ENCODE measurements around the gene TRAPPC2B.
A peak's percentile ranks its signal among the peaks of the same experiment; 100 is the strongest.

TRAPPC2B gene

DNA sequence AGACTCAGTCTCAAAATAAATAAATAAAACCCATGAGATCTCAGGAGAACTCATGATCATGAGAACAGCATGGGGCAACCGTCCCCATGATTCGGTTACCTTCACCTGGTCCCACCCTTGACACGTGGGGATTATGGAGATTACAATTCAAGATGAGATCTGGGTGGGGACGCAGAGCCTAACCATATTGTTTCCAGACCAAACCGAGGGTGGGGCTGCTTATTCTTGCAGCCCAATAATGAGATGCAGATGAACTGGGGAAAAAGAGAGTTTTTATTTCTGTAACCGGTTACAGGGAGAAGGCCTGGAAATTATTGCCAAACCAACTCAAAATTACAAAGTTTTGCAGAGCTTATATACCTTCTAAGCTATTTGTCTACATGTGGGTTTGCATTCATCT, 12.8 kb downstream of the TRAPPC2B start:
- no peak for DNase-seq

DNA sequence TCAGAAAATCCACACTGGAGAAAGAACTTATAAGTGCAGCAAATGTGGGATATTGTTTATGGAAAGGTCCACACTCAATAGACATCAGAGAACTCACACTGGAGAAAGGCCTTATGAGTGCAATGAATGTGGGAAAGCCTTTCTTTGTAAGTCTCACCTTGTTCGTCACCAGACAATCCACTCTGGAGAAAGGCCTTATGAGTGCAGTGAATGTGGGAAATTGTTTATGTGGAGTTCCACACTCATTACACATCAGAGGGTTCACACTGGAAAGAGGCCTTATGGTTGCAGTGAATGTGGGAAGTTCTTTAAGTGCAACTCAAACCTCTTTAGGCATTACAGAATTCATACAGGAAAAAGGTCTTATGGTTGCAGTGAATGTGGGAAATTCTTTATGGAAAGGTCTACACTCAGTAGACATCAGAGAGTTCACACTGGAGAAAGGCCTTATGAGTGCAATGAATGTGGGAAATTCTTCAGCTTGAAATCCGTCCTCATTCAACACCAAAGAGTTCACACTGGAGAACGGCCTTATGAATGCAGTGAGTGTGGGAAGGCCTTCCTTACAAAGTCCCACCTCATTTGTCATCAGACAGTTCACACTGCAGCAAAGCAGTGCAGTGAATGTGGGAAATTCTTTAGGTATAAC, 14.3 kb downstream of the TRAPPC2B start:
- DNase-seq, result no peak

DNA sequence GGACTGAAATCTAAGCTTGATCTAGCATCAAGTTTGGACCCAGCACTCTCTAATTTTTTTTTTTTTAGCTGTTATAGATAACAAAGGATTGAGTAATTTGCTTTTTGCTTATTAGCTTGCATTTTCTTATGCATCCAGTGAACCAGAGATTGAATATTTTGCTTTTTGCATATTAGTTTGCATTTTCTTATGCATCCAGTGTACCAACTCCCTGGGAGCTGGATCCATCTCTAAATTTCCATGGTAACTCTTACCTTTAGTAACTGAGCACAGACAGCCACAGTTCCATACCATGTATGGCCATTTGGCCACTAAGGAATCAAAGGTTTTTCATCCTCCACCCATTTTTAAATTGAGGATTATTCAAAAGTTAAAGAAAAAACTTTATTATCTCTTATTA, 17.6 kb downstream of the TRAPPC2B start:
- no peak for DNase-seq

DNA sequence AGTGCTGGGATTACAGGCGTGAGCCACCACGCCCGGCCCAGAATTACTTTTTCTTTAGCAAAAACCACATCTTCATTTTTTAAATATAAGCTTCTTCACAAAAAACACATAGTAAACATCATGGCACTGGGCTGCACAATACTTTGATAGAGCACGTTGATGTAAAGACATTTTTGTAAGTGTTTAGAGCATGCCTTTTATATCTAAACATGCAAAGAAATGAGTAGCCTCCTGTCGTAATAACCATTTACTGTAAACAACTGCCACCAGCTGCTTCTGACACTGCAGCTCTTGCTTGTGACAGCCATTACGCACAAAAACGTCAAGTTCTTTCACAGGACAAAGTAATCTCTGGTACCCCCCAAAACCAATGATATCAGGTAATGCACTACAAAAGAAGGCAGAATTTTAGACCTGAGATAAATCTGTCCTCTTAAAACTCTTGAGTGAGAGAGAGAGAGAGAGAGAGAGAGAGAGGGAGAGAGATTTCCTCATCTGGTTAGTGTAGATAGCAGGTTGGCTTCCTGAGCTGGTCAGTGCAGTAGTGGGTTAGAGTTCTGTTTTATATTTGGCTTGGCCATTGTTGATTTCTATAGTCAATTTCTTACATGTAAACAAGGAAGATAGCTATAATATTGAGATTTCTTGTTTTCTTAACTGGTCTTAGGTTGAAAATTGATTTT, 19.6 kb downstream of the TRAPPC2B start:
- DNase-seq, result no peak

DNA sequence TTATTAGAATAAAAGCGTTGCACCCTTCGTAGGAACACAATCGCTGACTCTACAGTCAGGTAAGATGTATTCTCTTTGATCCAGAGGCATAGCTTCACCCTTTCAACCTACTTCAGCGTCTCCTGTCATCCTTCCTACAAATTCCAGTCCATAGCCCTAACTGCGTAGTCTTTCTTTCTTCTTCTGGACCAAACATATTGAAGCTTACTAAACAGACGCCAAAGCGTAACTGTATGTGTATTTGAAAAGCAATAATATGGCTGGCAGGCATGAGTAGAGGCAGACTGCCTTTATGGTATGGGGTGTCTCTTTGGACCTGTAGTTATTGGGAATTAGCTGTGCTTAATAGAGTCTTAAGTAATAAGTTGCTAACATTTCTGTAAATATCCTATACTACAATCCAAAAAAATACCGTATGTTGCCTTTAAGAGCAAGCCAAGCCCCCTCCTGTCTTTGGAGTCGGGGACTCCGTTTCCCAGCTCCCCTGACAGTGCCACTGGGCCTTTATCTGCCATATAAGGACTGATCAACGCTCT, 25.9 kb downstream of the TRAPPC2B start:
- DNase-seq, result no peak

DNA sequence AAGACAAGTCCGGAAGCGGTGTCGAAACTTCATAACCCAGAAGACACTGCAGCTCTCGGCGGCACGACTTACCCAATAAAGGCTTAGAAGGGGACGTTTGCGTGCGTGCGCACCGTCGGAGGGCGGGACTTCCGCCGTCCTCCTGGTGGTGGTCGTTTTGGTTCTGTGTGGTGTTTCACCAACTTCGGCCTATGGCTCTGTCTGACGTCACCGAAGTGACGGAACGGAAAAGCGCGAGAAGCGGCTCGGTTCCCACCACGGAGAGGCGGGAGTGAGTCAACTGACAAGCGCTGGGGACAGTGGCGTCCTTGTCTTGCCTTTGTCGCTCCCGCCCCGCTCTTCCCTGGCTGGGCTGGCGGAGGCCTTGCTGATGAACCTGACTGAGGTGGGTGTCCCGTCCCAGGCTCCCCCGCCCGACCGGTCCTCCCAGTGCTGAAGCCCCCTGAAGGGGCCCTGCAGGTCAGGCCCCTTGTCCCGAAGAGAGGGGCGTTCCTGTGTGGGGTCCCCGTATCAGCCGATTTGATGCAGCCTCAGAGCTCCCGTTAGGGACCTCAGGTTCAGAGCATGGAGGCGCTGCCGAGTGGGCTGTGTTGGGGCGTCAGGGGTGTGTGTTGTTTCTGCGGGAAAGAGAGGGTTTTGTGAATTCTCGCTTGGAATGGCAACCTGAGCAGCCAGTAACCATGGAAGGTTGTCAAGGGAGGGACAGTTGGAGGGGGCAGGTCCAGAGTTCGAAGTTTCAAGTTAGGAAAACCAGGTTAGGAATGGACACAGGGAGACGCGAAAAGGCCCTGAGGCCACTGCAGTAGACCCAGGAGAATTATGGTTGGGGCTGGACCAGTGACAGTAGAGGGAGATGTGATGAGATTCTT, 26.6 kb downstream of the TRAPPC2B start, which contains the start of gene ZNF548:
Gene ZNF548, plus strand, starts transcription at position 125 of the 869 bp plus-strand sequence. Its CDS starts 246 bp downstream, at position 371.
- peak; percentile 92 for DNase-seq

DNA sequence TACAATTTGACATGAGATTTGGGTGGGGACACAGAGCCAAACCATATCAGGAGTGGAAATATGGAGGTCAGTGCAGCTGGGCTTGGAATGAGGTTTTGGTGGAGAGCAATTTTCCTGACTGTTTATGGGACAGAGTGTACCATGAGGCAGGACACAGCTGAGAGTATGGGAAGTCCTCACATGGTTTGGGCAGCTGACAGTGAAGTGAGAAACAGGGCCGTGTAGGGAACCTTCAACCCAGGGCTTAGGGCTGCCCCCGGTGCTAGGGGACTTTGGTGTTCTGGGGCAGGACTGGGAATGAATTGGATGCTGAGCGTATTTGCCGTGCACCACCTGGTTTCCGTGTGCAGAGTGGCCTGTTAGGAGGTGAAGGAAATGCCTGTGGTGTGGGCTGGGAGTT, 32.4 kb downstream of the TRAPPC2B start:
- no peak for DNase-seq

DNA sequence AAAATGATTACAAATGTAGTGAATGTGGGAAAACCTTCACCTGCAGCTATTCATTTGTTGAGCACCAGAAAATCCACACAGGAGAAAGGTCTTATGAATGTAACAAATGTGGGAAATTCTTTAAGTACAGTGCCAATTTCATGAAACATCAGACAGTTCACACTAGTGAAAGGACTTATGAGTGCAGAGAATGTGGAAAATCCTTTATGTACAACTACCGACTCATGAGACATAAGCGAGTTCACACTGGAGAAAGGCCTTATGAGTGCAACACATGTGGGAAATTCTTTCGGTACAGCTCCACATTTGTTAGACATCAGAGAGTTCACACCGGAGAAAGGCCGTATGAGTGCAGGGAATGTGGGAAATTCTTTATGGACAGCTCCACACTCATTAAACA, 35.5 kb downstream of the TRAPPC2B start:
- DNase-seq, result no peak

DNA sequence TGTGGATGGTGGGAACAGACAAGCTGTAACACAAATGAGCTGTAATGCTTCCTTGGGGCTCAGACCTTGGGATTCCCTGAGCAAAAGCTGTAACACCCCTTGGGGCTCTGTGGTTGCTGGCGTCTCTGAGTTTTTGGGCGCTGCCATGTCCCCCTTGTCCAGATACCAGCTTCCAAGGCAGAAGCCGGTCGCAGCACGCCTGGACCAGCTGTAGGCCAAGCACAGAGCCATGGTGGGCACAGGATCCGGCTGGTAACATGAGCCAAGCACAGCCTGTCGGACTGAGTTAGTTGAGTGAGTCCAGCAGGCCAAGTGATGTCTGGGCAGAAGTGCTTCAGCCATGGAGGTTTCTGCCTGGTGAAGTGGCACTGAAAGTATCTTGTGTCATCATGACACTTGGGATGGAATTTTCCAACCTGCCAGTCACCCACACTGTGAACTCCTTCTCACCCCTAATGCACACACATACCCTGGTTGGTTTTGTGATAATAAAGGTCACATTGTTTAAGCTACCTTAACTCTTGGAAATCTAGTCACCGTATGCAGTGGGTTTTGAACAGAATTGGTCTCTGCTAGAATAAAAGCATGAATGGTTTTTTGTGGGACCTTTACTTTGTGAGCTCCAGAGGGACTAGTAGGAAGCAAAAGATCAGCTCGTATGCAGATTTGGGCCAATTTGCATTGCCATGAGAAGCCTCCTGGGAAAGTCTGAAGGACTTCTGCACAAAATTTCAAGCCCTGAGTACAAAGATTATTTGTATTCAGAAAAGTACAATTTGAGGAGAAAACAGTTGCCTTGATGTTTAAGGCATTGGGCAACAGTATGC, 40.6 kb downstream of the TRAPPC2B start:
- DNase-seq, result no peak

DNA sequence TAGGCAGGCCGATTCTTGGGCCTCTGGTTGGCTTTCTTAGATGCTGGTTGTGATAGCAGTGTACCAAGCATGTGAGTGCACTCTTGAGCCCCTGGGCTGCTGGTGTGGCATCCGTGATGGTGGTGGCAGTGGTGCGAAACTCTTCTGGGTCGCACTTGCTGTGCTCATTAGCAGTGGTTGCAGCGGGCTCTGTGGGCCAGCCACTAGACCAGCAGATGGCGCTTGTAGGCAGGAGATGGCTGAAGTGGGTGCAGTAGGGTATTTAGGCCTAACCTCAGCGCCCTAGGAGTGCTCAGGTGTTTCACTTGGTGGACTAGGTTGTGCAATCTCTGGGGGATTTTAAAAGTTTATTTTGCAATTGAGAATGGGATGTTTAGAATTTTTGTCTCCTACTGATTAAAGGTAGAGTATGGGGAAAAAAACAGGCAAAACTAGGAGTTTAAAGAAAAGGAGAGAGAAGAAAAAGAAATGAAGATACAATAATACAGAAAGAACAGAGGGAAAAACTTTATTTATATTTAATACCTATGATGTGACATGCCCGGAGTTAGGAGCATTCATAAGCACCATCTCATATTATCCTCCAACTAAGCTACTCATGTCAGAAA, 43.3 kb downstream of the TRAPPC2B start:
- peak in 1 of 2 experiments; percentile 30 for DNase-seq

DNA sequence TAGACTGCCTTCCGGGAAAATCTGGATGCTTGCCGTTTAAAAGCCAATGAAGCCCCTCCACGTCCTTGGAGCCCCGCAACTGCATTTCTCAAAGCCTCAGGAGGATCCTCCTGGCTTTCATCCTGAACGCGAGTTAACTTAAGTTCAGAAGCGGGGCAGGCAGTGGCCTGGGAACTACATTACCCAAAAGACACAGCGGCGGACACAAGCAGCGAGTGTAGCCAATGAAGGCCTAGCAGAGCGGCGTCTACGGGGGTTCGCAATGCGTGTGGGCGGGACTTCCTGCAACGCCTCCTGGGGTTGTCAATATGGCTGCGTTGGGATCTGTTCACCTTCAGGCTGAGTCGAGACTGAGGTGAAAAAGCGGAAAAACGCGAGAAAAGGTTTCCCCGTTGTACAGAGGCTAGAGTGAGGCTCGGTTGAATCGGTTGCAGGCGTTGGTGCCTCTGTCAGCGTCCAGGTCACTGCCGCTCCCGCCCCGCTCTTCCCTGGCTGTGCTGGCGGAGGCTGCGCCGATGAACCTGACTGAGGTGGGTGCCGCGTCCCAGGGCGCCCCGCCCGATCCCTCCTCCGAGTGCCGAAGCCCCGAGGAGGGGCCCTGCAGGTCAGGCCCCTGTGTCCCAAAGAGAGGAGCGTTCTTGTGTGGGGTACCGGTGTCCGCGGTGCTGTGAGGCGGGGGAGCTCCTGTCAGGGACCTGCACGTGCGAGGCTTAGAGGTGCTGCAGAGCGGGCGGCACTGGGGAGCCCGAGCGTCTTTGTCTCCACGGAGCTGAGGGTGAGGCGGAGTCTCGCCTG, 47.7 kb downstream of the TRAPPC2B start, which contains the start of gene ZNF17:
Gene ZNF17, plus strand, starts transcription at position 285 of the 795 bp plus-strand sequence. CDS start 2,455 bp downstream, outside the sequence.
- DNase-seq, result peak; percentile 65 to 89

Measured in NCI-H187 (cell line).